Measurements from ENCODE around the gene PBXIP1. TPM values are rescaled to one million over a fixed set of nuclear protein-coding genes. Genes with fewer than 3 reads are reported as not detected.
A peak's percentile ranks its signal among the peaks of the same experiment; 100 is the strongest.

The PBXIP1 gene
- total and polyA plus RNA-seq, 10 of the 15 experiments (the other 5 are each of a cell fraction or from before 2014, with no cell fraction given) = 0.63 to 25.6 (median 15.4) TPM

DNA sequence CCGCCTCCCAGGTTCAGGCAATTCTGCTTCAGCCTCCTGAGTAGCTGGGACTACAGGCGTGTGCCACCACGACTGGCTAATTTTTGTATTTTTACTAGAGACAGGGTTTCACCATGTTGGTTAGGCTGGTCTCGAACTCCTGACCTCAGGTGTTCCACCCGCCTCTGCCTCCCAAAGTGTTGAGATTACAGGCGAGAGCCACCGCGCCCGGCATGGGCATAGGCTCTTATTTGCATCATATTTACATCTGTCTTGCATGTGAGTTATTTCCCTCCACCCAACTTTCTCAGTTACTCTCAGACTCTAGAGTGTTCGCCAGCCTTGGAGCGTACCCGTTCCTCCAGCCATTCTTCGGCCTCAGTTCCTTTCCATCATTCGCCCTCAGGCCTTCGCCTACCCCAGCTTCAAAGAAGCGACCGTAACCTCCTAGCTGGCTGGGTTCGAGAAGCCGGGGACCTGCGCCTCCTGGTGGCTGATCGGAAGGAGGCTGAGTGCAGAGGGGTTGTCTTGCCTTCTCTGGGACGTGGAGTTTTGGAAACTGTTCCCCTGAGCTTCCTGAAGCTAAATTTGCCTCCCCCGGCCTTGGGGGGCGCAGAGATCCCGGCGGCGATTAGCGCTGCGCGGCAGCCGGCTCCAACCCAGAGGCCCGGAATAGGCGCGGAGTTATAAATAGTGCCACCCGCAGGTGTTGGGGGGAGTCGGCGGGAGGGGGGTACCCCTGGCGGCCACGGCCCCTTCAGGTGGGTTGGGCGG, 43.1 kb upstream of the PBXIP1 start (continued):
- TF ChIP-seq, protein P1, sequence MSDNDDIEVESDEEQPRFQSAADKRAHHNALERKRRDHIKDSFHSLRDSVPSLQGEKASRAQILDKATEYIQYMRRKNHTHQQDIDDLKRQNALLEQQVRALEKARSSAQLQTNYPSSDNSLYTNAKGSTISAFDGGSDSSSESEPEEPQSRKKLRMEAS (IDR thresholded peaks at IDR 0.05; ENCODE audit: low read depth, low read length) = no peak
- peak; percentile 65; the same call in 1 of the 2 replicates for TF ChIP-seq ZNF207 (IDR thresholded peaks at IDR 0.05; ENCODE audit: borderline replicate concordance)
- TF ChIP-seq RAD51 (IDR thresholded peaks at IDR 0.05) = no peak
- TF ChIP-seq, protein P2, sequence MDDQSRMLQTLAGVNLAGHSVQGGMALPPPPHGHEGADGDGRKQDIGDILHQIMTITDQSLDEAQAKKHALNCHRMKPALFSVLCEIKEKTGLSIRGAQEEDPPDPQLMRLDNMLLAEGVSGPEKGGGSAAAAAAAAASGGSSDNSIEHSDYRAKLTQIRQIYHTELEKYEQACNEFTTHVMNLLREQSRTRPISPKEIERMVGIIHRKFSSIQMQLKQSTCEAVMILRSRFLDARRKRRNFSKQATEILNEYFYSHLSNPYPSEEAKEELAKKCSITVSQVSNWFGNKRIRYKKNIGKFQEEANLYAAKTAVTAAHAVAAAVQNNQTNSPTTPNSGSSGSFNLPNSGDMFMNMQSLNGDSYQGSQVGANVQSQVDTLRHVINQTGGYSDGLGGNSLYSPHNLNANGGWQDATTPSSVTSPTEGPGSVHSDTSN (IDR thresholded peaks at IDR 0.05; ENCODE audit: insufficient replicate concordance, low read depth, low read length) = no peak
- TF ChIP-seq, protein P3, sequence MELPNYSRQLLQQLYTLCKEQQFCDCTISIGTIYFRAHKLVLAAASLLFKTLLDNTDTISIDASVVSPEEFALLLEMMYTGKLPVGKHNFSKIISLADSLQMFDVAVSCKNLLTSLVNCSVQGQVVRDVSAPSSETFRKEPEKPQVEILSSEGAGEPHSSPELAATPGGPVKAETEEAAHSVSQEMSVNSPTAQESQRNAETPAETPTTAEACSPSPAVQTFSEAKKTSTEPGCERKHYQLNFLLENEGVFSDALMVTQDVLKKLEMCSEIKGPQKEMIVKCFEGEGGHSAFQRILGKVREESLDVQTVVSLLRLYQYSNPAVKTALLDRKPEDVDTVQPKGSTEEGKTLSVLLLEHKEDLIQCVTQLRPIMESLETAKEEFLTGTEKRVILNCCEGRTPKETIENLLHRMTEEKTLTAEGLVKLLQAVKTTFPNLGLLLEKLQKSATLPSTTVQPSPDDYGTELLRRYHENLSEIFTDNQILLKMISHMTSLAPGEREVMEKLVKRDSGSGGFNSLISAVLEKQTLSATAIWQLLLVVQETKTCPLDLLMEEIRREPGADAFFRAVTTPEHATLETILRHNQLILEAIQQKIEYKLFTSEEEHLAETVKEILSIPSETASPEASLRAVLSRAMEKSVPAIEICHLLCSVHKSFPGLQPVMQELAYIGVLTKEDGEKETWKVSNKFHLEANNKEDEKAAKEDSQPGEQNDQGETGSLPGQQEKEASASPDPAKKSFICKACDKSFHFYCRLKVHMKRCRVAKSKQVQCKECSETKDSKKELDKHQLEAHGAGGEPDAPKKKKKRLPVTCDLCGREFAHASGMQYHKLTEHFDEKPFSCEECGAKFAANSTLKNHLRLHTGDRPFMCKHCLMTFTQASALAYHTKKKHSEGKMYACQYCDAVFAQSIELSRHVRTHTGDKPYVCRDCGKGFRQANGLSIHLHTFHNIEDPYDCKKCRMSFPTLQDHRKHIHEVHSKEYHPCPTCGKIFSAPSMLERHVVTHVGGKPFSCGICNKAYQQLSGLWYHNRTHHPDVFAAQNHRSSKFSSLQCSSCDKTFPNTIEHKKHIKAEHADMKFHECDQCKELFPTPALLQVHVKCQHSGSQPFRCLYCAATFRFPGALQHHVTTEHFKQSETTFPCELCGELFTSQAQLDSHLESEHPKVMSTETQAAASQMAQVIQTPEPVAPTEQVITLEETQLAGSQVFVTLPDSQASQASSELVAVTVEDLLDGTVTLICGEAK (IDR thresholded peaks at IDR 0.05; ENCODE audit: borderline replicate concordance) = peak; percentile 47; the same call in 1 of the 2 replicates
- TF ChIP-seq YBX1 (IDR thresholded peaks at IDR 0.05) = no peak
- TF ChIP-seq NFXL1 (IDR thresholded peaks at IDR 0.05; ENCODE audit: borderline replicate concordance) = no peak
- no peak for TF ChIP-seq WRNIP1 (IDR thresholded peaks at IDR 0.05; ENCODE audit: borderline replicate concordance, low read depth, low read length)
- 0 out of 4 replicates have a peak, but pooled peaks of 1 of the 2 experiments have one; percentile 8 for TF ChIP-seq ETV6 (conservative IDR thresholded peaks at IDR 0.05 in 1 of 2, IDR thresholded peaks at IDR 0.05 in 1 of 2; ENCODE audit: borderline replicate concordance in 1 of 2, low read depth in 1 of 2)
- no peak for TF ChIP-seq MYC (IDR thresholded peaks at IDR 0.05; ENCODE audit: insufficient read depth, insufficient read length, insufficient replicate concordance, low read length, severe bottlenecking)
- TF ChIP-seq HDAC2 (IDR thresholded peaks at IDR 0.05) = no peak
- TF ChIP-seq, protein P4, sequence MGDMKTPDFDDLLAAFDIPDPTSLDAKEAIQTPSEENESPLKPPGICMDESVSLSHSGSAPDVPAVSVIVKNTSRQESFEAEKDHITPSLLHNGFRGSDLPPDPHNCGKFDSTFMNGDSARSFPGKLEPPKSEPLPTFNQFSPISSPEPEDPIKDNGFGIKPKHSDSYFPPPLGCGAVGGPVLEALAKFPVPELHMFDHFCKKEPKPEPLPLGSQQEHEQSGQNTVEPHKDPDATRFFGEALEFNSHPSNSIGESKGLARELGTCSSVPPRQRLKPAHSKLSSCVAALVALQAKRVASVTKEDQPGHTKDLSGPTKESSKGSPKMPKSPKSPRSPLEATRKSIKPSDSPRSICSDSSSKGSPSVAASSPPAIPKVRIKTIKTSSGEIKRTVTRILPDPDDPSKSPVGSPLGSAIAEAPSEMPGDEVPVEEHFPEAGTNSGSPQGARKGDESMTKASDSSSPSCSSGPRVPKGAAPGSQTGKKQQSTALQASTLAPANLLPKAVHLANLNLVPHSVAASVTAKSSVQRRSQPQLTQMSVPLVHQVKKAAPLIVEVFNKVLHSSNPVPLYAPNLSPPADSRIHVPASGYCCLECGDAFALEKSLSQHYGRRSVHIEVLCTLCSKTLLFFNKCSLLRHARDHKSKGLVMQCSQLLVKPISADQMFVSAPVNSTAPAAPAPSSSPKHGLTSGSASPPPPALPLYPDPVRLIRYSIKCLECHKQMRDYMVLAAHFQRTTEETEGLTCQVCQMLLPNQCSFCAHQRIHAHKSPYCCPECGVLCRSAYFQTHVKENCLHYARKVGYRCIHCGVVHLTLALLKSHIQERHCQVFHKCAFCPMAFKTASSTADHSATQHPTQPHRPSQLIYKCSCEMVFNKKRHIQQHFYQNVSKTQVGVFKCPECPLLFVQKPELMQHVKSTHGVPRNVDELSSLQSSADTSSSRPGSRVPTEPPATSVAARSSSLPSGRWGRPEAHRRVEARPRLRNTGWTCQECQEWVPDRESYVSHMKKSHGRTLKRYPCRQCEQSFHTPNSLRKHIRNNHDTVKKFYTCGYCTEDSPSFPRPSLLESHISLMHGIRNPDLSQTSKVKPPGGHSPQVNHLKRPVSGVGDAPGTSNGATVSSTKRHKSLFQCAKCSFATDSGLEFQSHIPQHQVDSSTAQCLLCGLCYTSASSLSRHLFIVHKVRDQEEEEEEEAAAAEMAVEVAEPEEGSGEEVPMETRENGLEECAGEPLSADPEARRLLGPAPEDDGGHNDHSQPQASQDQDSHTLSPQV (IDR thresholded peaks at IDR 0.05) = no peak
- TF ChIP-seq, protein P5, sequence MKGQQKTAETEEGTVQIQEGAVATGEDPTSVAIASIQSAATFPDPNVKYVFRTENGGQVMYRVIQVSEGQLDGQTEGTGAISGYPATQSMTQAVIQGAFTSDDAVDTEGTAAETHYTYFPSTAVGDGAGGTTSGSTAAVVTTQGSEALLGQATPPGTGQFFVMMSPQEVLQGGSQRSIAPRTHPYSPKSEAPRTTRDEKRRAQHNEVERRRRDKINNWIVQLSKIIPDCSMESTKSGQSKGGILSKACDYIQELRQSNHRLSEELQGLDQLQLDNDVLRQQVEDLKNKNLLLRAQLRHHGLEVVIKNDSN (IDR thresholded peaks at IDR 0.05; ENCODE audit: borderline replicate concordance, extremely low read length, insufficient read depth, low read depth, low read length) = no peak
- peak; percentile 74 for TF ChIP-seq SMC3 (IDR thresholded peaks at IDR 0.05; ENCODE audit: borderline replicate concordance, low read length)
- TF ChIP-seq ZNF274 (IDR thresholded peaks at IDR 0.05; ENCODE audit: insufficient read depth, insufficient read length) = no peak
- TF ChIP-seq BMI1 (IDR thresholded peaks at IDR 0.05; ENCODE audit: borderline replicate concordance) = no peak
- TF ChIP-seq TCF12 (IDR thresholded peaks at IDR 0.05; ENCODE audit: low read depth, low read length) = 0 out of 2 replicates have a peak, but pooled peaks have one; percentile 7
